HG03039 (cell line): ENCODE measurements around the gene HDLBP.

ENCODE experiments used
- ATAC-seq: cut with Tn5 transposase; IDR thresholded peaks from one replicate; pipeline ENCODE4 v1.9.1; 2021; ENCODE audit warnings: mild to moderate bottlenecking, moderate library complexity; ENCODE audit not compliant: unreplicated experiment

Gene HDLBP

GRCh38 chr2:241217320-241218031, 98.0 kb downstream of the HDLBP start:
- no peak for ATAC-seq

GRCh38 chr2:241216211-241216761, 99.2 kb downstream of the HDLBP start:
- no peak for ATAC-seq

GRCh38 chr2:241215421-241215820, 100.1 kb downstream of the HDLBP start:
- no peak for ATAC-seq

GRCh38 chr2:241214766-241215165, 100.7 kb downstream of the HDLBP start:
- ATAC-seq, result no peak

GRCh38 chr2:241214209-241214608, 101.3 kb downstream of the HDLBP start:
- no peak for ATAC-seq

GRCh38 chr2:241213567-241213966, 101.9 kb downstream of the HDLBP start:
- no peak for ATAC-seq

- ATAC-seq, result no peak
These were observed 102.4 kb downstream of the HDLBP start for GRCh38 chr2:241213041-241213440.

GRCh38 chr2:241211276-241211675, 104.2 kb downstream of the HDLBP start:
- no peak for ATAC-seq

- no peak for ATAC-seq
These were observed 106.2 kb downstream of the HDLBP start for GRCh38 chr2:241209271-241209670.

- ATAC-seq, result no peak
These were observed 107.4 kb downstream of the HDLBP start for GRCh38 chr2:241208058-241208457.

GRCh38 chr2:241207641-241208040, 107.8 kb downstream of the HDLBP start:
- no peak for ATAC-seq

- ATAC-seq, result no peak
These were observed 108.3 kb downstream of the HDLBP start for GRCh38 chr2:241207151-241207550.

GRCh38 chr2:241205086-241205485, 110.4 kb downstream of the HDLBP start:
- no peak for ATAC-seq

GRCh38 chr2:241204490-241204889, 111.0 kb downstream of the HDLBP start:
- no peak for ATAC-seq

- no peak for ATAC-seq
These were observed 111.5 kb downstream of the HDLBP start for GRCh38 chr2:241204010-241204384.

GRCh38 chr2:241203218-241204009, 112.1 kb downstream of the HDLBP start:
- no peak for ATAC-seq

- no peak for ATAC-seq
These were observed 112.8 kb downstream of the HDLBP start for GRCh38 chr2:241202681-241203080.

GRCh38 chr2:241202268-241202585, 113.2 kb downstream of the HDLBP start:
- no peak for ATAC-seq

GRCh38 chr2:241201445-241202267, 113.8 kb downstream of the HDLBP start:
- no peak for ATAC-seq

- ATAC-seq, result no peak
These were observed 114.6 kb downstream of the HDLBP start for GRCh38 chr2:241200822-241201395.
